Pericardium fibroblast (primary cell): ENCODE results near the gene TRPC1. TPM values are rescaled to one million over a fixed set of nuclear protein-coding genes. Genes with fewer than 3 reads are reported as not detected.

Experiments
- total RNA-seq: library from RNA; depleted of rRNA; stranded (reverse); fragments of >200 nt; gene quantifications from 2 replicates; pipeline ENCODE4 v1.2.3, GENCODE V29; 2015

TRPC1 gene
- 7.2 and 20.6 TPM in 2 replicates for total RNA-seq

DNA sequence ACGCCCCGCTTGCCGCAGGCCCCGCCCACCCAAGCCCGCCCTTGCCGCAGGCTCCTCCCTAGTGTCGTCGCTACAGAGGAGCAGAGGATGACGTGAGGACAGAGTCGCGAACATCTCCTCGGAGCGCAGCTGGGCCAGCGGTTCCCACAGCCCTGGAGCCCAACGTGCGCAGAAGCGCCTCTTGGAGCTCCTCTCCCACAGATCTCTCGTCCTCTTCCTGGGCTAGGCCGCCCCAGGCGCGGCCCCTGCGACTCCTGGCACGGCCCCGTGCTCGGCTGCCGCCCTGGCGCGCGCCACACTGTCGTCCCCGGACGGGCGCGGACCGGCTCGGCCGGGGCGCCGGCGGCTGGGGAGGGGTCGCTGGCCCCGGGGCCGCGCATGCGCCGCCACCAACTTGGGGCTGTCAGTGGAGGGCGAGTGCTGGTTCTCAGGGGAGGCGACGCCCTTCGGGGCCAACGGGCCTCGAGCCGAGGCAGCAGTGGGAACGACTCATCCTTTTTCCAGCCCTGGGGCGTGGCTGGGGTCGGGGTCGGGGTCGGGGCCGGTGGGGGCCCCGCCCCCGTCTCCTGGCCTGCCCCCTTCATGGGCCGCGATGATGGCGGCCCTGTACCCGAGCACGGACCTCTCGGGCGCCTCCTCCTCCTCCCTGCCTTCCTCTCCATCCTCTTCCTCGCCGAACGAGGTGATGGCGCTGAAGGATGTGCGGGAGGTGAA is at the start of gene TRPC1:
Gene TRPC1 (plus strand): TSS at position 67 of the 714 bp plus-strand sequence. CDS start 526 bp downstream, at position 593.

Other genes starting within 250 kb of the TRPC1 start
- gene ATR, start 145.3 kb upstream of the TRPC1 start, total RNA-seq, result 9.9 and 11.4 TPM in 2 replicates
- gene PLS1, start 127.6 kb upstream of the TRPC1 start, total RNA-seq, result 0.09 and 5.4 TPM in 2 replicates
- 3.5 and 10.9 TPM in 2 replicates for gene PCOLCE2, start 165.0 kb downstream of the TRPC1 start, total RNA-seq
- not detected in 2 replicates for gene PAQR9, start 239.6 kb downstream of the TRPC1 start, total RNA-seq